Activated naive CD8-positive, alpha-beta T cell (primary cell): ENCODE results near the gene FNBP1.

Source experiments
- H3K27ac Mint-ChIP-seq: one replicate; pipeline ENCODE4 v1.8.0; 2021; ENCODE audit warnings: mixed read lengths
- H3K27me3 Mint-ChIP-seq: one replicate; pipeline ENCODE4 v1.8.0; 2021; ENCODE audit warnings: mixed read lengths
- H3K36me3 Mint-ChIP-seq: one replicate; pipeline ENCODE4 v1.8.0; 2021; ENCODE audit warnings: mixed read lengths
- H3K4me1 Mint-ChIP-seq: one replicate; pipeline ENCODE4 v1.8.0; 2021; ENCODE audit warnings: low read depth, mixed read lengths
- H3K4me3 Mint-ChIP-seq: one replicate; pipeline ENCODE4 v1.8.0; 2021; ENCODE audit warnings: mild to moderate bottlenecking, mixed read lengths
- H3K9me3 Mint-ChIP-seq: one replicate; pipeline ENCODE4 v1.8.0; 2021; ENCODE audit warnings: low read depth, mixed read lengths

Gene FNBP1

DNA sequence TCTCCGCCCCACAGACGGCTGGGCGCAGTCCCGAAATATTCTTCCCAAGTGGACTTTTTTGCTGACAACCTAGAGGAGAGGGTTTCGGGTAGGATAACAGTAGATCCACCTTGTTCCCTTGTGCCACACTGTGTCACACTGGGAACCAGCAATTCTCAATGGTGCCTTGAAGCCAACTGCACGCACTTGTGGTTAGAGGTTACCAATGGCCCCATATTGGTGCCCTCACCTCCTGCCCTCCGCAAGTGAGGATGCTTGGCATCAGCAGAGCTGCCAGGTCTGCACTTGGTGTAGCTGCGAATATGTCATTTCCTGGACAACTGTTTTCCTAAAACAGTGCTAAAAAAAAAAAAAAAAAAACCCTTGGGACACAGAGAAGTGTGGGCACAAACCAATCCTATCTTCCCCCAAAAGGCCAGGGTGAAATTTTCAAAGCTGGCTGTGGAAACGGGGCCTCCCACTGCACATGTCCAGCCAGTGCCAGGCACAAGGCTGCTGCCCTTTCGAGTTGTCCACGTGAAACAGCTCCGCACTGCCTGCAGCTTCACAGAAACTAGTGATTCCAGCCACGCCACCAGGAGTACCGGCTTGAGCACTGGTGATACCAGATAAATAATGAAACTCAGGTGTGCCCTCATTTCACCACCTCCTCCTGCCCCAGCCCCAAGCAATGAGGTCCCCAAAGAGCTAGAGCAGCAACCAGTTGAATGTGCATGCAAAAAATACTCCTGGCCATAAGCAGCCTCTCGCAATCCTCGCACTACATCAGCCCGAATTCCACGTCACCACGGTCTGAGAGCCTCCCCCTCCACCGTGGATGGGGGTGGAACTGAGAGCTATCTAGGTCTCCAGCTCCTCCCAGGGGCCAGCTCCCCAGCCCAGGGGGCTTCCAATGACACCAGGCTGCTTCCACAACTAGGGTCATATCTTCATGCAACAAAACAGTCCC lies 156.5 kb downstream of the FNBP1 start:
- H3K36me3 Mint-ChIP-seq = peaks cover 6% of the 10 kb centered on the region

DNA sequence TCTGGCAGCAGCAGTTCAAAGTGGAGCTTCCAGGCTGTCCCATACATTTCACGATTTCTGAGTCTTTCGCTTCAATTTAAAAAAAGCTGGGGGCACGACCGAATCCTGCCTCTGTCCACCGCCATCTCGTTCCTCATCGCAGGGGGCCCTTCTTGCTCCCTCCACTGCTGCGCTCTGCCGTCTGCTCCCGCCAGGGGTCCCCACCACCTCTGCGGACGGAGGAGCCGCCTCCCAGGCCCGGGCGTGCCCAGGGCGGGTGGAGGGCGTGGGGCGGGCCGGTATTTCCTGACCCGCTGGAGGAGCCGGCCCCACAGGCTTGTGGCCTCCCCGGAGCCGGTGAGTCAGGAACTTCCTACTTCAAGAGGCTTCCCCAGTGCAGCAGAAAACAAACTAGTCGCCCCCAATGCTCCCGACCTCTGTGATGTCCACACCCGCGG lies 157.3 kb downstream of the FNBP1 start:
- H3K4me1 Mint-ChIP-seq = peaks cover 62% of the 10 kb centered on the region
- no peaks in the 10 kb centered on the region for H3K27me3 Mint-ChIP-seq
- peaks cover 6% of the 10 kb centered on the region for H3K36me3 Mint-ChIP-seq
- H3K9me3 Mint-ChIP-seq = no peaks in the 10 kb centered on the region
- H3K27ac Mint-ChIP-seq = peak overlapping the region; percentile 100
- H3K4me3 Mint-ChIP-seq = peak overlapping the region; percentile 91

More for the DNA sequence above, 156.5 kb downstream of the FNBP1 start:
- Mint-ChIP-seq H3K27me3 (no peaks in the 10 kb centered on the region), H3K4me1 (peaks cover 69% of the 10 kb centered on the region), H3K9me3 (no peaks in the 10 kb centered on the region), H3K4me3 (peak overlapping the region; percentile 91), H3K27ac (peak overlapping the region; percentile 100)

DNA sequence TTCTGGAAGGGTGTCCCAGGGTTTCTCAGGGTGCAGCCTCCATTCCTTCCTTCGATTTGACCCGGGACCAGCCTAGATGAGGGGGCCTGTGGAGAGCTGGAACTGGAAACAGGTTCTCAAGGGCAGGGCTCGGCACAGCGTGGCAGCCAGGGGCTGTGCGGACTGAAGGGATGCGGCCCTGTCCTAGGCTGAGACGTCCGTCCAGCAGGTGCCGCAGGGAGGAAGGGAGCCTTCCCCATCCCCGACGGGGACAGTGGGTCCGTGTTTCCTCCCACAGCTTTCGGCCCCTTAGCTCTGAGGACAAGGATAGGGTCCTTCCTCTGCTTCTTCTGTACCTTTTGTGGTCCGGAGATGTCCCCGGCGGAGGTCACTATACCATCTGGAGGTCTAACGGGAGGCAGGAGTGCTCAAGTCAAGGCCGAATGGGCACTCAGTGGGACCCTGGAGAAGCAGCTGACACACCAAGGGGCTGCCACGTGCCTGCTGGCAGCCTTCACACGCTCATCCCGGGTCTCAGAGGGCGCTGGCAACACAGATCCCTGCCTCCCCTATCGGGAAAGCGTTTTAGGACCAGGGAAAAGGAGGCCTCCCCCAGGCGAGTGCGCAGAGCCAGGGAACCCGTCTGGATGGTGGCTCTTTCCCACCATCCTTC lies 157.8 kb downstream of the FNBP1 start:
- Mint-ChIP-seq H3K36me3 (peaks cover 6% of the 10 kb centered on the region), H3K4me3 (peak overlapping the region; percentile 91), H3K27me3 (no peaks in the 10 kb centered on the region), H3K27ac (peak overlapping the region; percentile 100), H3K4me1 (peaks cover 57% of the 10 kb centered on the region), H3K9me3 (no peaks in the 10 kb centered on the region)

DNA sequence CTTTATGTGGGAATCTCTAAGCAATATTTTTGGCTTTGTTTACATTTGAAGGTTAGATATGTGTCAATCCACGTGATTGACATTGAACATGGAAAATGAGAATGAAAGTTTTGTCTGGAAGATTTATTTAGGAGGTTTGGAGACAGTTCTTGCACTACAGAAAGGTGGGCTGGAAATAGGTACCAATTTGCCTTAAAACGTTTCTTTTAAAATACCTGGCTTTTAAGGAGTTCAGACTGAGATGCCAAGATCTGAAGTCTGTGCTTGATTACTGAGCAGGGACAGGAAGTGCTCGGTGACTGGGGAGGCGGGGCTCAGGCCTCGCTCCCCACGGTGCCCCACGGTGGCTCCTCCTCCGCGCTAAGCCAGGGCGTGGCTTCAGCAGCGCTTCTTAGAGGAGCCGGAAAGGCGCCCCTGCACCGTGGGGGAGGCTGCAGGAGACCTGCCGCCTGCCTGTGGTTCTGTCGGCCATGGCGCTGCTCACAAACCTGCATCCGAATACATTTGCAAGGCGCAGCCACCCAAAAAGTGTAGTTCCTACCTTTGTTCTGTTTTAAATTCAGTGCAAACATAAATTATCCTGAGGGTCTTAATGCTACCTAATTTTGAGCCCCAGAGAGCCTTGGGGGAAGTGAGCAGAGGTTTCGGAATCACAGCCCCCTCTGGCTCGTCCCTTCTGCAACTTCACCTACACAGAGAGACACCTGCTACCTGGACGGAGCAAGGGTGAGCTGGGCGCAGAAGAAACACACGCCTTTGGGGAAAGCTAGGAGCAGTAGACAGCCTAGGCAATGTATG lies 158.6 kb downstream of the FNBP1 start:
- Mint-ChIP-seq H3K9me3 (no peaks in the 10 kb centered on the region), H3K4me3 (peak overlapping the region; percentile 91), H3K27me3 (no peaks in the 10 kb centered on the region), H3K4me1 (peaks cover 50% of the 10 kb centered on the region), H3K27ac (peak overlapping the region; percentile 100), H3K36me3 (peaks cover under 1% of the 10 kb centered on the region)

DNA sequence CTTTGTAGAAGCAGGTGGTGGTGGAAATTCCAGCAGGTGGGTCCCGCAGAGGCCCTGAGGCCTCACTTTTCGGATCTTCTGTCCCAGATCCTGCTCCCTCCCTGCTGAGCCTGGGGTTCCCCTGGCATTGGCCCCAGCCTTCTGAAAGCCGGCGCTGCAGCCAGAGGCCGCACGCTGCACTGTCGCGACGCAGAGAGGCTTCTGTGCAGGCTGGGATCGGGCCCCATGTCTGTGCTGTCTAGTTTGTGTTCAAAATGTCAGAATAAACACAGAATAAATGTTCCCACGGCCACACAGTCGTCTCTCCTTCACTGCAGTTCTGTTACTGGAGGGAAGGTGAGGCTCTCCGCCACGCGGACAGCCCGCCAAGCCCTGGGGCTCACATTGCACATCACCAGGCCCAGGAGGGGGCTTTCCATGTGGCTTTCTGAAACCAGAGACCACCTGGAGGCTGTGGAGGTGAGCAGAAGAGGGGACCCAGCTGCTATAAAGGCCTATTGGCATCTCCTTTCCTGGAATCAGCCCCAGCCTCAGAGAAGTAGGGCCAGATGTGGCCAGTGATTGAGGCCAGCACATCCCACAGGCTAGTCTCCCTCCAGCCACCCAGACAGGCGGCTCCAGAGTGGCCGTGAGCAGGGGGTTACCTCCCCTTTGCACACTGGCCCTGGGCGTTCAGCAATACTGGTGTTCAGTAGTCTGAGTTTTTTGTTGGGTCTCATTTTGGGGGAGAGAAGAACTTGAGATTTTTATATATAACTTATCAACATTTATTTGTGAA lies 161.3 kb downstream of the FNBP1 start:
- Mint-ChIP-seq H3K36me3 (no peaks in the 10 kb centered on the region), H3K4me1 (peaks cover 26% of the 10 kb centered on the region), H3K4me3 (no peak overlapping the region), H3K9me3 (no peaks in the 10 kb centered on the region), H3K27ac (peak overlapping the region; percentile 81), H3K27me3 (no peaks in the 10 kb centered on the region)

DNA sequence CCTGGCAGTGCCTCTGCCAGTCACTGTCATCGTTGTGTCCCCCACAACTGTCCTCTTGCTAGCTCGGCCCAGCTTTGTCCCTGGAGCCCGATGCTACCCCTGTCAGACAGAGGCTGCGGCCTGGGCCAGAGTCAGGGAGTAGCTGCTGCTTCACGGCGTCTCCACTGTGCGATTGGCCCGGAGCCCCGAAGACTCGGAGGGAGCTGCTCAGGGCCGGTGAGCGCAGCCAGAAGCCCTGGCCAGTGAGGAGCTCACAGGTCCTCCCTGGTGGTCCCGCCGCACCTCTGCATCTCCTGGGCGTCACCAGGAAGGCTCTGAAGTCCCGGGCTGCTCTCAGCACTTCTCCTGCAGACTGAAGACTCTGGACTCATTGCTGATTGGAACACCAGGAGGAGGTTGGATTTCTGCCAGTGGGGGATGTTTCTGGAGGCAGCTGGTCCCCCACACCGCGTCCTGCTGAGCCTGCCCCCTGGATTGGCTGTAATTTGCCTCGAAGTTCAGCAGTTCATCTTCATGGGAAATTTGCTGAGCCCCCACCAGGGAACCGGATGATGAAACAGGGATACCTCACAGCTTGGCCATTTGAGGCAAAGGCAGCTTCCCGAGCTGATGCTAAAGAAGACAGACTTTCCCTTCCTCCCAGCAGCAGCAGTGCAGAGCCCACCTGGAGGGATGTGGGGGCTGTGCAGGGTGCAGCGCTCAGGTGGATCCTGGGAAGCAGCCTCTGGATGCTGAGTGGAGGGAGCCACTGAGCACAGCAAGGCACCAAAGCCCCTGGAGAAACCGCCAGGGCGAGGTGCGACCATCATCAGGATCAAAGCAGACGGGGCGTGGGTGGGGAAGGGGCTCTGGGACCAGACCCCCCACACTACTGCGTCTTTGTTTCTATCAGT lies 162.1 kb downstream of the FNBP1 start:
- Mint-ChIP-seq H3K27ac (peak overlapping the region; percentile 28), H3K4me3 (no peak overlapping the region), H3K27me3 (no peaks in the 10 kb centered on the region), H3K9me3 (no peaks in the 10 kb centered on the region), H3K4me1 (peaks cover 18% of the 10 kb centered on the region), H3K36me3 (no peaks in the 10 kb centered on the region)

DNA sequence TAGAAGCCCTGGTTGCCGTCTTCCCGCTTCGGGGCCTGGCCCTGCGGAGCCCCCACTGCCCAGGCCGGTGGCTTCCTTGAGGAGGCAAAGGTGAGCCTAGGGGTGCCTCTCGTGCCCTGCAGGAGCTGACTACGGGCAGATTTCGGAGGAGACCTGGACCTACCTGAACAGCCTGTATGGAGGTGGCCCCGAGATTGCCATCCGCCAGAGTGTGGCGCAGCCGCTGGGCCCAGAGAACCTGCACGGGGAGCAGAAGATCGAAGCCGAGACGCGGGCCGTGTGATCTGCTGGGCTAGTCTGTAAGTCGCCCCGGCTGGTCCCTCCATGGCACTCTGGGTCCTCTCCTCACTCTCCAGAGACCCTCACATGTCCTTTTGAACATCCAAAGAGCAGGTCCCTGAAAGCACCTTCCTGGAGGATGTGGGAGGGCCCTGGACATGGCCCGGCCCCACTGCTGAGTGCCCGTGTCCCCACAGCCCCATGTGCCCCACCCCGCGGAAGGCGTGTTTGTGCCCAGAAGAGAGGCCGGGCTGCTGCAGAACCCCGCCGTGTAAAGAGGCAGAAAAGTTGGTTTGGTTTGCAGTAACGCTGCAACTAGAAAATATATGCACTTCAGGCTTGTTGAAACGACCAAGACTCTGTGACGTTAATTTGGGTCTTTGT lies 162.9 kb downstream of the FNBP1 start:
- Mint-ChIP-seq H3K27me3 (no peaks in the 10 kb centered on the region), H3K4me1 (peaks cover 15% of the 10 kb centered on the region), H3K9me3 (no peaks in the 10 kb centered on the region), H3K36me3 (no peaks in the 10 kb centered on the region), H3K27ac (no peak overlapping the region), H3K4me3 (no peak overlapping the region)

DNA sequence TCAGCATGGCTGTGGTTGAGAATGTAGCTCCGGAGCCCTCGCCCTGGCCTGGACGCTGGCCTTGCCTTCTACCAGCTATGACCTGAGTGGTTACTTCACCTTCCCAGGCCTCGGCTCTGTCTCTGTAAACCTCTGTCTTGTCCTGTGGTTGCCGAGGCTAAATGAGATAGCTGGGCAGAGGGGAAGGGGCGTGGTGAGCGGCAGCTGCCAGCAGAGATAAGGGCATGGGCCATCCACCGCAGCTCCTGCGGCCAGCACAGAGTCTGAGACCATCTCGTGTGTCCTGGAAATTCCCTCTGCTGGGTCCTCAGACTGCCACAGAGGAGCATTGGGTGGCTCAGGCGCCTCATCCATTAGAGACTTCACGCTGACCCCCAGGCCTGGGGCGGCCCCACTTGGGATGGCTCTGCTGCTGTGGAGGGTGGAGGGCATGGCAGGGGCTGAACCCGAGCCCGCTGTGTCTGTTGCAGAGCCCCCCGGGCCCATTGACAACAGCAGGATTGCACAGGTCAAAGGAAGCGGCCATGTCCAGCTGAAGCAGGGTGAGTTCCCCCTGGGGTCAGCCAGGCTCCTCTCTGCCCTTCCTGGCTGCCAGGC lies 163.8 kb downstream of the FNBP1 start:
- H3K27ac Mint-ChIP-seq = peak overlapping the region; percentile 70
- no peaks in the 10 kb centered on the region for H3K36me3 Mint-ChIP-seq
- no peaks in the 10 kb centered on the region for H3K9me3 Mint-ChIP-seq
- no peaks in the 10 kb centered on the region for H3K27me3 Mint-ChIP-seq
- no peak overlapping the region for H3K4me3 Mint-ChIP-seq
- H3K4me1 Mint-ChIP-seq = peaks cover 14% of the 10 kb centered on the region

DNA sequence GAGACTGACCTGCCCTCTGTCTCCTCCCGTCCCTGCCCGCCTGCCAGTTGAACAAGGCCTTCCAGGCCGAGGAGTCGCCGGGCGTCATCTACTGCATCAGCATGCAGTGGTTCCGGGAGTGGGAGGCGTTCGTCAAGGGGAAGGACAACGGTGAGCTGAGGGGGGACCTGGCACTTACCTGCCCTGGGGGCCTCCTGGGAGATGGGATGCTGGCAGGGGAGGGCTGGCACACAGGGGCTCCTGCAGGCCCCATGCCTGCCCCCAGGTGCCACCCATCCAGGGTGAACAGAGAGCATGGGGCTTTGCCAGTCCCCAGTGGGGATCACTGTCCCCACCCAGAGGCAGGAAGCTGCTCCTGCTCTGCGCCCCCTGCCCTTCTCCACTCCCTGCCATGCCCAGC lies 164.7 kb downstream of the FNBP1 start:
- Mint-ChIP-seq H3K9me3 (no peaks in the 10 kb centered on the region), H3K36me3 (no peaks in the 10 kb centered on the region), H3K27ac (peak overlapping the region; percentile 72), H3K4me1 (peaks cover 10% of the 10 kb centered on the region), H3K4me3 (no peak overlapping the region), H3K27me3 (no peaks in the 10 kb centered on the region)

DNA sequence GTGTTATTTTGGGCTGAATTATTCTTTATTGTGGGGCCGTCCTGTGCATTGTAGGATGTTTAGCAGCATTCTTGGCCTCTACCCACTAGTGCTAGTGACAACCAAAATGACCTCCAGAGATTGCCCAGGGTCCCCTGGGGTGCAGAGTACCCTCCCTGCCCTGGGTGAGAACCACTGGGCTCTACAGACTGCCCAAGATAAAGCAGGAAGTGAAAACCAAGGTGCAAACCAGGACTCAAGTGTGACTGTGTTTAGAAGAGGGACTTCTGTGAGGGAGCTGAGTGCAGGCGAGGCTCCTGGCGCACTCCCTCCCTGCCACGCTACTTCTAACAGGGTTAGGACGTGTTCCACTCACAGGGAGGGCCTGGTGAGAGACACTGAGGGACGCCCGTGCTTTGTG lies 166.2 kb downstream of the FNBP1 start:
- H3K27ac Mint-ChIP-seq = peak overlapping the region; percentile 78
- H3K9me3 Mint-ChIP-seq = no peaks in the 10 kb centered on the region
- H3K4me1 Mint-ChIP-seq = peaks cover 17% of the 10 kb centered on the region
- no peak overlapping the region for H3K4me3 Mint-ChIP-seq
- H3K36me3 Mint-ChIP-seq = no peaks in the 10 kb centered on the region
- no peaks in the 10 kb centered on the region for H3K27me3 Mint-ChIP-seq

DNA sequence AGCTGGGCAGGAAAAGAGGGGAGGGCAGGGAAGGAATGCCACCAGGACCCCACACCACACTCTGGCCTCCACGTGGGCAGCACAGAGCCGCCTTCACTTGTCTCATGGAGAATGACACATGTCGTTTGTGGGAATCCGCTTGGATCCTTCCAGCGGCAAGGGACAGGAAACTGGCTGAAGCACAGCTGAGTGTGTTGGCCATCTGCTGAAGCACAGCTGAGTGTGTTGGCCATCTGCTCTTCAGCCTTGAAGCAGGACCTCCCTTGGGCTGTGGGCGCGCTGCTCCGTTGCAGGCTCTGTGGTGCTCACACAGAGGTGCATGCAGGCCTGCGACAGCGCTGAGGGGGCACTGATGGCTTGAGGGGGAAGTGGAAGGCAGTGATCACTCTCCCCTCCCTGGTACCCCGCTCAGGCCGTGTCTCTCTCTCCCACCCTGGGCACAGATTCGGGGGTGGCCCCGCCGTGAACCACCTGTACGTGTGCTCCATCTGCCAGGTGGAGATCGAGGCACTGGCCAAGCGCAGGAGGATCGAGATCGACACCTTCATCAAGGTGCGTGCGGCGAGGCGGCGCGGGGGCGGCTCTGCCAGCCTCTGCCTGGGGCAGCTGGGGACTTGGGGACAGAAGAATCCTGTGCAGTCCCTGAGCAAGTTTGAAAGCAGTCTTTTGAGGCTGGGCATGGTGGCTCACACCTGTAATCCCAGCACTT lies 167.1 kb downstream of the FNBP1 start:
- Mint-ChIP-seq H3K36me3 (no peaks in the 10 kb centered on the region), H3K4me1 (peaks cover 24% of the 10 kb centered on the region), H3K4me3 (no peak overlapping the region), H3K27me3 (no peaks in the 10 kb centered on the region), H3K9me3 (no peaks in the 10 kb centered on the region), H3K27ac (no peak overlapping the region)

DNA sequence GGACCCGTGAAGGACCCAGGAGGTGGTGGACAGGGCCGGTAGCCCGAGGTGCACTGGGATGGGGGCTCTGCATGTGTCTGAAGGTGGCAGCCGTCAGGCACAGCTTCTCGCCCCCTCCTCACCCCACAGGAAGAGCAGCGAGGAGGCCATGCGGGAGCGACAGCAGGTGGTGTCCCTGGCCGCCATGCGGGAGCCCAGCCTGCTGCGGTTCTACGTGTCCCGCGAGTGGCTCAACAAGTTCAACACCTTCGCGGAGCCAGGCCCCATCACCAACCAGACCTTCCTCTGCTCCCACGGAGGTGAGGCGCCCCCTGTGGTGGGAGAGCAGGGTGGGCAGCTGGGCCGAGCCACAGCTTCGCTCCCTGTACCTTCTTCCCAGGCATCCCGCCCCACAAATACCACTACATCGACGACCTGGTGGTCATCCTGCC lies 167.8 kb downstream of the FNBP1 start:
- peaks cover 30% of the 10 kb centered on the region for H3K4me1 Mint-ChIP-seq
- no peaks in the 10 kb centered on the region for H3K9me3 Mint-ChIP-seq
- no peak overlapping the region for H3K4me3 Mint-ChIP-seq
- H3K27me3 Mint-ChIP-seq = no peaks in the 10 kb centered on the region
- no peaks in the 10 kb centered on the region for H3K36me3 Mint-ChIP-seq
- H3K27ac Mint-ChIP-seq = no peak overlapping the region
